ENCODE measurements around the gene EHMT1. TPM values are rescaled to one million over a fixed set of nuclear protein-coding genes. Genes with fewer than 3 reads are reported as not detected.

Gene EHMT1
- total and polyA plus RNA-seq, 10 of the 15 experiments (the other 5 are each of a cell fraction or from before 2014, with no cell fraction given), result 2.9 to 100 (median 48.1) TPM

DNA sequence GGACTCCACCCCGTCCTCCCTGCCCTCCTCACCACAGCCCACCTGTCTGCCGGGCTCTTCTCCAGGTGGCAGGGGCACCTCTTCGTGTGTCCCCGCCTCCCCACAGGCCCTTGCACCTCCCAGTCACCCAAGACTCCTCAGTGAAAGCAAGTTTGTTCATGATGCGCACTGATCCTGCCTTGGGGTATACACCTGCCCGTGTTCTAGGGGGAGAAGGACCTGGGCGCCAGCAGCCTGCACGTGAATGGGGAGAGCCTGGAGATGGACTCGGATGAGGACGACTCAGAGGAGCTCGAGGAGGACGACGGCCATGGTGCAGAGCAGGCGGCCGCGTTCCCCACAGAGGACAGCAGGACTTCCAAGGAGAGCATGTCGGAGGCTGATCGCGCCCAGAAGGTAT is 124.9 kb downstream of the EHMT1 start:
- Histone ChIP-seq H3K27ac (ENCODE audit: control insufficient read depth, insufficient read depth) (peak overlapping the region; percentile 77), H3K27me3 (replicated peaks in 1 of 2; ENCODE audit: control insufficient read depth in 2 of 2, insufficient read depth in 2 of 2, low read length in 1 of 2) (no peaks in the 10 kb centered on the region), H2AFZ (ENCODE audit: control insufficient read depth, low read depth, low read length) (no peak overlapping the region), H3K4me2 (ENCODE audit: control insufficient read depth, insufficient read depth) (no peak overlapping the region; the same call in 1 of the 2 replicates), H3K9me3 (replicated peaks; ENCODE audit: control insufficient read depth, insufficient read depth, low read length) (no peaks in the 10 kb centered on the region), H3K79me2 (ENCODE audit: control insufficient read depth, insufficient read depth, low read length) (peaks cover 26% of the 10 kb centered on the region), H3K9ac (ENCODE audit: control insufficient read depth, insufficient read depth, low read length) (no peak overlapping the region; the same call in 1 of the 2 replicates), H3K4me3 (no peak overlapping the region), H3K4me1 (ENCODE audit: control insufficient read depth, insufficient read depth, low read length) (peaks cover 57% of the 10 kb centered on the region), H4K20me1 (ENCODE audit: control insufficient read depth, insufficient read depth) (no peaks in the 10 kb centered on the region), H3K36me3 (ENCODE audit: control insufficient read depth in 2 of 2, insufficient read depth in 2 of 2, low read length in 1 of 2) (peaks cover 9 to 12% of the 10 kb centered on the region in 2 experiments)
- 95% methylated on average over 19 of the region's 19 CpGs for WGBS (ENCODE audit: insufficient coverage, insufficient replicate concordance, low lambda C conversion rate, missing lambda C conversion rate)
- intact Hi-C loops (cut with micrococcal nuclease; ENCODE audit: unreplicated experiment) (no loop called here), in situ Hi-C loops (cut with MboI) (no loop called here)
- no peak for TF ChIP-seq SMAD5 (IDR thresholded peaks at IDR 0.05; ENCODE audit: low read depth)
- TF ChIP-seq EP300 (IDR thresholded peaks at IDR 0.05; ENCODE audit: borderline replicate concordance in 1 of 2, control insufficient read depth in 1 of 2, low read depth in 2 of 2, low read length in 2 of 2), result no peak
- TF ChIP-seq NR2C1 (IDR thresholded peaks at IDR 0.05), result no peak
- TF ChIP-seq, protein P1, sequence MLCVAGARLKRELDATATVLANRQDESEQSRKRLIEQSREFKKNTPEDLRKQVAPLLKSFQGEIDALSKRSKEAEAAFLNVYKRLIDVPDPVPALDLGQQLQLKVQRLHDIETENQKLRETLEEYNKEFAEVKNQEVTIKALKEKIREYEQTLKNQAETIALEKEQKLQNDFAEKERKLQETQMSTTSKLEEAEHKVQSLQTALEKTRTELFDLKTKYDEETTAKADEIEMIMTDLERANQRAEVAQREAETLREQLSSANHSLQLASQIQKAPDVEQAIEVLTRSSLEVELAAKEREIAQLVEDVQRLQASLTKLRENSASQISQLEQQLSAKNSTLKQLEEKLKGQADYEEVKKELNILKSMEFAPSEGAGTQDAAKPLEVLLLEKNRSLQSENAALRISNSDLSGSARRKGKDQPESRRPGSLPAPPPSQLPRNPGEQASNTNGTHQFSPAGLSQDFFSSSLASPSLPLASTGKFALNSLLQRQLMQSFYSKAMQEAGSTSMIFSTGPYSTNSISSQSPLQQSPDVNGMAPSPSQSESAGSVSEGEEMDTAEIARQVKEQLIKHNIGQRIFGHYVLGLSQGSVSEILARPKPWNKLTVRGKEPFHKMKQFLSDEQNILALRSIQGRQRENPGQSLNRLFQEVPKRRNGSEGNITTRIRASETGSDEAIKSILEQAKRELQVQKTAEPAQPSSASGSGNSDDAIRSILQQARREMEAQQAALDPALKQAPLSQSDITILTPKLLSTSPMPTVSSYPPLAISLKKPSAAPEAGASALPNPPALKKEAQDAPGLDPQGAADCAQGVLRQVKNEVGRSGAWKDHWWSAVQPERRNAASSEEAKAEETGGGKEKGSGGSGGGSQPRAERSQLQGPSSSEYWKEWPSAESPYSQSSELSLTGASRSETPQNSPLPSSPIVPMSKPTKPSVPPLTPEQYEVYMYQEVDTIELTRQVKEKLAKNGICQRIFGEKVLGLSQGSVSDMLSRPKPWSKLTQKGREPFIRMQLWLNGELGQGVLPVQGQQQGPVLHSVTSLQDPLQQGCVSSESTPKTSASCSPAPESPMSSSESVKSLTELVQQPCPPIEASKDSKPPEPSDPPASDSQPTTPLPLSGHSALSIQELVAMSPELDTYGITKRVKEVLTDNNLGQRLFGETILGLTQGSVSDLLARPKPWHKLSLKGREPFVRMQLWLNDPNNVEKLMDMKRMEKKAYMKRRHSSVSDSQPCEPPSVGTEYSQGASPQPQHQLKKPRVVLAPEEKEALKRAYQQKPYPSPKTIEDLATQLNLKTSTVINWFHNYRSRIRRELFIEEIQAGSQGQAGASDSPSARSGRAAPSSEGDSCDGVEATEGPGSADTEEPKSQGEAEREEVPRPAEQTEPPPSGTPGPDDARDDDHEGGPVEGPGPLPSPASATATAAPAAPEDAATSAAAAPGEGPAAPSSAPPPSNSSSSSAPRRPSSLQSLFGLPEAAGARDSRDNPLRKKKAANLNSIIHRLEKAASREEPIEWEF (IDR thresholded peaks at IDR 0.05; ENCODE audit: insufficient replicate concordance, low read depth, low read length), result no peak
- TF ChIP-seq RAD21 (IDR thresholded peaks at IDR 0.05; ENCODE audit: insufficient read depth, low read depth, low read length), result no peak
- TF ChIP-seq MTA2 (IDR thresholded peaks at IDR 0.05; ENCODE audit: low read depth), result no peak
- no peak for TF ChIP-seq HDGF (IDR thresholded peaks at IDR 0.05)
- TF ChIP-seq, protein P2, sequence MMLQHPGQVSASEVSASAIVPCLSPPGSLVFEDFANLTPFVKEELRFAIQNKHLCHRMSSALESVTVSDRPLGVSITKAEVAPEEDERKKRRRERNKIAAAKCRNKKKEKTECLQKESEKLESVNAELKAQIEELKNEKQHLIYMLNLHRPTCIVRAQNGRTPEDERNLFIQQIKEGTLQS (IDR thresholded peaks at IDR 0.05; ENCODE audit: borderline replicate concordance, extremely low read depth, low read depth, low read length), result no peak
- TF ChIP-seq GATAD2B (conservative IDR thresholded peaks at IDR 0.05; ENCODE audit: low read depth), result no peak
- FAIRE-seq (no peak), DNase-seq (ENCODE audit: low read depth, low spot score) (no peak), ATAC-seq (no peak)
- ChIA-PET SMC1A (ENCODE audit: uncharacterized antibody, unreplicated experiment) (interaction anchor here (1.4 to 4.3 kb wide), 4 partner anchors 9 to 39 kb away, joined by 3 to 42 read pairs (median 18); no protein-coding TSS in a partner anchor), RAD21 (ENCODE audit: unreplicated experiment) (interaction anchor here (4.3 kb wide), 1 partner anchor 16 kb away, joined by 65 read pairs; no protein-coding TSS in a partner anchor), POLR2A (interaction anchor here (1.8 to 5.5 kb wide), 2 partner anchors 16 to 22 kb away, joined by 4 to 59 read pairs; no protein-coding TSS in a partner anchor), CTCF (interaction anchor here (1.2 to 3.9 kb wide), 3 partner anchors 18 to 71 kb away, joined by 4 to 23 read pairs (median 12); no protein-coding TSS in a partner anchor)
- BruUV-seq (replicated peaks), result no TSS peak

Measured in GM12878 (cell line).